Activated CD8-positive, alpha-beta memory T cell treated with anti-CD3 and anti-CD28 coated beads, Interleukin-2, amount 50 U/mL, for 24 hours (primary cell): ENCODE measurements around the gene ILF2.
"Not testable (repeated sequence)": the region's sequence is repeated elsewhere in the genome, so short reads cannot be mapped to it uniquely, and the experiment has no call there.

Experiments used
- DNase-seq: peaks from one replicate; pipeline ENCODE4 v3.0.0-alpha.2; 2020; ENCODE audit errors: extremely low read depth

ILF2 gene

DNA sequence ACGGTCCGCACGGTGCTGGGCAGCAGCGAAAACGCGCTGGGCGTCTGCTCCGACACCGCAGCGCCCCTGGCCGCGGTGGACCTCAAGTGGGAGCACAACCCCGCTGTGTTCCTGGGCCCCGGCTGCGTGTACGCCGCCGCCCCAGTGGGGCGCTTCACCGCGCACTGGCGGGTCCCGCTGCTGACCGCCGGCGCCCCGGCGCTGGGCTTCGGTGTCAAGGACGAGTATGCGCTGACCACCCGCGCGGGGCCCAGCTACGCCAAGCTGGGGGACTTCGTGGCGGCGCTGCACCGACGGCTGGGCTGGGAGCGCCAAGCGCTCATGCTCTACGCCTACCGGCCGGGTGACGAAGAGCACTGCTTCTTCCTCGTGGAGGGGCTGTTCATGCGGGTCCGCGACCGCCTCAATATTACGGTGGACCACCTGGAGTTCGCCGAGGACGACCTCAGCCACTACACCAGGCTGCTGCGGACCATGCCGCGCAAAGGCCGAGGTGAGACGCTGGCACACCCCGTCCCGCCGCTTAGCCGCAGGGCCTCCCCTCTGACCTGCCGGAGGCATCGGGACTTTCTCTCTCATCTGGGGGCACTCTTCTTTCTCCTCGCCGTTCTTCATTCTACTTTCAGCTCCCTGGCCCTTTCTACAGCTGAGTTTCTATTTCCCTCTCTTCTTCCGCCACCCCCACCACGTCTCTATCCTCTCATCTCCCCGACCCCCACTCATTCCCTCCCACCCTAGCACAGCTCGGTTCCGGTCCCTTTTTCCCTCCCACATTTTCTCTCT is 8.7 kb upstream of the ILF2 start:
- DNase-seq: no peak

DNA sequence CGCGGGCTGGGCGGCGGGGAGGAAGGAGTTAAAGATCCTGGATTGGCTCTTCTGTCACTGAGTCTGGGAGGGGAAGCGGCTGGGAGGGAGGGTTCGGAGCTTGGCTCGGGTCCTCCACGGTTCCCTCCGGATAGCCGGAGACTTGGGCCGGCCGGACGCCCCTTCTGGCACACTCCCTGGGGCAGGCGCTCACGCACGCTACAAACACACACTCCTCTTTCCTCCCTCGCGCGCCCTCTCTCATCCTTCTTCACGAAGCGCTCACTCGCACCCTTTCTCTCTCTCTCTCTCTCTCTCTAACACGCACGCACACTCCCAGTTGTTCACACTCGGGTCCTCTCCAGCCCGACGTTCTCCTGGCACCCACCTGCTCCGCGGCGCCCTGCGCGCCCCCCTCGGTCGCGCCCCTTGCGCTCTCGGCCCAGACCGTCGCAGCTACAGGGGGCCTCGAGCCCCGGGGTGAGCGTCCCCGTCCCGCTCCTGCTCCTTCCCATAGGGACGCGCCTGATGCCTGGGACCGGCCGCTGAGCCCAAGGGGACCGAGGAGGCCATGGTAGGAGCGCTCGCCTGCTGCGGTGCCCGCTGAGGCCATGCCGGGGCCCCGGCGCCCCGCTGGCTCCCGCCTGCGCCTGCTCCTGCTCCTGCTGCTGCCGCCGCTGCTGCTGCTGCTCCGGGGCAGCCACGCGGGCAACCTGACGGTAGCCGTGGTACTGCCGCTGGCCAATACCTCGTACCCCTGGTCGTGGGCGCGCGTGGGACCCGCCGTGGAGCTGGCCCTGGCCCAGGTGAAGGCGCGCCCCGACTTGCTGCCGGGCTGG is 7.9 kb upstream of the ILF2 start, which contains the start of gene NPR1:
Gene NPR1, plus strand, starts transcription at position 170 of the 818 bp plus-strand sequence. Its CDS starts 421 bp downstream, at position 591.
- no peak for DNase-seq

DNA sequence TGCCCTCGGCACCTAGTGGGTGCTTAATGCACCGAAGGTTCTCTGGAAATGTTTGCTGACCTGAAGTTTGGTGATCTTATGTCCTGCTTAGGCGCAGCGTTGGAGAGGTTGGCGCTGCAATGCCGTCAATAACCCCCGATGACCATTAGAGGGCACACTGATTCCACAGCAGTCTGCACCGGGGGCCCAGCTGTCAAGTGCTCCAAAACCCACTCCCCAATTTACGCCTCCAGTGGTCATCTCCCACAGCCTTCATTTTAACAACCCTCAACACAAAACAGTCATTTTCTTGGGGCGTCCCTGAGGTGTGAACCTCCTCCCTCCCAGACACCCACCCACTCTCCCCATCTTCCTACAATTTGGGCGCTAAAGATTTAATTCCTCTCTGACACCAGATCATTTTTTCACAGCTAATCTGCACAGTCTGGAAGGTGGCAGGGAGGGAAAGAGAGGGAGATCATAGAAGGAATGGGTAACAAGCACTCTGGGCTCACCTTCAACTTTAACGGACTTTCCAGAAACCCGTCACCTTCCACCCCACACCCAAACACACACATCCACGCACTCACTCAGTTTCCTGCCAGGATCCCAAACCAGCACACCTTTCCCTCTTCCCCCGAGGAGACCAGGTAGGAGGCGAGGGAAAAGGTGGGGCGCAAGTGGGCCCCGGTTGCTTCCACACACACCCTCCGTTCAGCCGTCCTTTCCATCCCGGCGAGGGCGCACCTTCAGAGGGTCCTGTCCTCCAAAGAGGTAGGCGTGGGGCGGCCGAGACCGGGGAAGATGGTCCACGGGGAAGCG is 7.1 kb upstream of the ILF2 start:
- DNase-seq: no peak

DNA sequence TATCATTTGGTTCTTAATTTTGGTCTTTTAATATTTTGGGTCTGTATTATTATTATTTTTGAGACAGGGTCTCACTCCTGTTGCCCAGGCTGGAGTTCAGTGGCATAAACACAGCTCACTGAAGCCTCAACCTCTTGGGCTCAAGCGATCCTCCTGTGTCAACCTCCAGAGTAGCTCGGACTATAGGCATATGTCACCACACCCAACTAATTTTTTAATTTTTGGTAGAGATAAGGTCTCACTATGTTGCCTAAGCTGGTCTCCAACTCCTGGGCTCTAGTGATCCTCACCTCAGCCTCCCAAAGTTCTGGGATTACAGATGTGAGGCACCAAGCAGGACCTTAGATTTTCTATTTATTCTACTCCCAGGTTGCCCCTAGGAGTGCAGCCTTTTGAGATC is 2.7 kb upstream of the ILF2 start:
- no peak for DNase-seq

DNA sequence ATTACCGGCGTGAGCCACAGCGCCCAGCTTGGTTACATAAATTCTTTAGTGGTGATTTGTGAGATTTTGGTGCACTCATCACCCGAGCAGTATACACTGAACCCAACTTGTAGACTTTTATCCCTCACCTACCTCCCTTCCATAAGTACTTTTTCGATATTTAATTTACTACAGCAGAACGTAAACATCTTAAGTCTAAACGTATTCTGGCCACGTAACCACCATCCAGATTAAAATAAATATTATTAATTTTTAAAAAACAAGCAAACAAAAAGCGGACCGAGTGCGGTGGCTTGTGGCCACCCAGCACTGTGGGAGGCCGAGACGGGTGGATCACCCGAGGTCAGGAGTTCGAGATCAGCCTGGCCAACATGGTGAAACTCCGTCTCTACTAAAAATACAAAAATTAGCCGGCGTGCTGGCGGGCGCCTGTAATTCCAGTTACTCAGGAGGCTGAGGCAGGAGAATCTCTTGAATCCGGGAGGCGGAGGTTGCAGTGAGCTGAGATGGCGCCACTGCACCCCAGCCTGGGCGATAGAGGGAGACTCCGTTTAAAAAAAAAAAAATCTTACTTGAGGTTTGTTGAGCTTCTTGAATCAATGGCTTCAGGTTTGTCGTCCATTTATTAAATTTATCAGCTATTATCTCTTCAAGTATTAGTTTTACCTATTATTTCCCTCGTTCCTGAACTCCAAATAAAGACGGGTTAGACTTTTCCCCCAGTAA is 998 bp upstream of the ILF2 start:
- not testable (repeated sequence) for DNase-seq

DNA sequence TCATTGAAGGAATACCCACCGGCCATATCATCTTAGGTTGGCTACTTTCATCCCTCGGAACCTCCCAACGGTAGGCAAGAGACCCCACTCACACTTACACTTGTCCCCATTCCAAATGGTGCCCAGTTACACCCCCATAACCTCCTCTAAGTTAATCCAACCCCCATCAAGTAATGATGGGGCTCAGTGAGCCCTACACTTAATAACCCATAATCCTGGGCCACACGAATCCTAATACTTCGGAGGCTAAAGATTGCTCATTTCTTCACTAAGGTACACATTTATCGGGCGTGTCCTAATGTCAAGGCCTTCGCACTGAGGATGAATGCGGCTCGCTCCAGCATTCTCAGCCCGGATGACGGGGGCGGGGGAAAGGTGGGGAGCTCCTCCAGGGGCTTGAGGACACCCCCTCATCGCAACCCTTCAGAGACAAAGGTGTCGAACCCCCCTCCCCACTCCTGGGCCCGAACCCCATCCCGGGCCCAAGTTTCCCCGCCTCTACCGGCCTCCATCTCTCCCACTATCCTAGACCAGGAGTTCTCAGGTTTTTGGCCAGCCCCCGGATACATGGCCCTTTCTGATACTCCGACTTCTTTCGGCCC is 435 bp downstream of the ILF2 start:
- DNase-seq: no peak

DNA sequence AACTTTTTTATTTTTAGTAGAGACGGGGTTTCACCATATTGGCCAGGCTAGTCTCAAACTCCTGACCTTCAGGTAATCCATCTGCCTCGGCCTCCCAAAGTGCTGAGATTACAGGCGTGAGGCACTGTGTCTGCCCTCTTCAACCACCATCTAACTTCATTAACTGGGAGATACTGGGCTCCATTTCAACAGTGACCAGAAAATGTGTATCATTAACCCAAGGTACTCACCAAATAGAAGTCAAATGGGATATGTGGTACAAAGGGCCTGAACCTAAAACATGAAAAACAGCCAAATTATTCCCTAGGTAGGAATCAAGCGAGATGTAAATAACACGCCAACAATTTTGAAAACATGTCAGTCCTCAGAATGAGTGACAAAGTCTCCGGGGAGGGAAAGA is 1.2 kb downstream of the ILF2 start:
- DNase-seq: no peak

DNA sequence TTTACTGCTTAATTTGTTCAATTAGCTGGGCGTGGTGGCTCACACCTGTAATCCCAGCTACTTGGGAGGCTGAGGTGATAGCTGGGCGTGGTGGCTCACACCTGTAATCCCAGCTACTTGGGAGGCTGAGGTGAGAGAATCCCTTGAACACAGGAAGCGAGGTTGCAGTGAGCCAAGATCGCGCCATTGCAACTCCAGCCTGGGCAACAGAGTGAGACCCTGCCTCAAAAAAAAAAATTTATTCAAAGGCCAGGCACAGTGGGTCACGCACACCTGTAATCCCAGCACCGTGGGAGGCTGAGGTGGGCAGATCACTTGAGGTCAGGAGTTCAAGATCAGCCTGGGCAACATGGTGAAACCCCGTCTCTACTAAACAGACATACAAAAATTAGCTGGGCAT is 2.1 kb downstream of the ILF2 start:
- DNase-seq: not testable (repeated sequence)

DNA sequence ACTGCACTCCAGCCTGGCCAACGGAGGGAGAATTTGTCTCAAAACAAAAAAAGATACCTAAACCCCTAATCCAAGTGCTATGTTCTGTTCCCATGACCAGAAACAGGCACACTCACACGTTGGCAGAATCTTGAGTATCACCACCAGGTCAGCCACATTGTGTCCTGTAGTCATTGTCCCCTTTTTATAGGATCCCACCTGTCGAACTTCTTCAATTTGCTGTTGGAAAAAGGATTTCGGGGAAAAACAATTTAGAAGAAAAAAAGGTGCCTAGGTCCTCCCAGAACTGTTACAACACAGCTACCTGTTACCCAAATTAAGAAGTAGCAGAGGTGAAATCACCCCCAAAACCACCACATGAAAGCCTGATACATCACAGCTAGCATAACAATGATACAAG is 3.4 kb downstream of the ILF2 start:
- DNase-seq: no peak

DNA sequence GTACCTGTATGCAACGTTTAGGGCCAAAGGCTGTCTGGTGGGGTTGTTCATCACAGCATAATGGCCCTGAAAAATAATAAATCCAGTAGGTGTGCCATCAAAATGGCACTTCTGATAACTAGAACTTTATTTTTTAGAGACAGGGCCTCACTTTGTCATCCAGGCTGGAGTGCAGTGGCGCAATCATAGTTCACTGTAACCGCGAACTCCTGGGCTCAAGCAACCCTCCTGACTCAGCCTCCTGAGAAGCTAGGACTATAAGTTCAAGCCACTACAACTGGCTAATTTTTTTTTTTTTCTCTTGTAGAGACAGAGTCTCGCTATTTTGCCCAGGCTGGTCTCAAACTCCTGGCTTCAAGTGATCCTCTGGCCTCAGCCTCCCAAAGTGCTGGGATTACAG is 7.6 kb downstream of the ILF2 start:
- DNase-seq: no peak

DNA sequence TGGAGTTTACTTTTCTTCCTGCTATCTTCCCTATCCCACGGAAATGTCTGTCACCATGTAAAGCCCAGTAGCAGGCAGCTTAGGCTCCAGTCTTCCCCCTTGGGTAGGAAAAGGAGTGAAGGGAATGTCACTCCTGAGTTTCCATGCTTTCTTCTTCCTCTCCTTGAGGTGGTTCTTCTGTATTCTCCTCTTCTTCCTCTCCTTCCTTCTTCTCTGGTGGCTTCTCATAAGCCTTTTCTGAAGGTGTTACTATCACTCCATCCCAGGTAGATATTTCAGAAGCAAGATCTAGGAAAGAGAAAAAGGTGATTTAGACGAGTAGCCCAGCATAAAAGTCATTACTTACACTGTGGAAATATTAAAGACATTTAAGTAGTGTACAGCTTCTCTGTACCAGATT is 8.5 kb downstream of the ILF2 start:
- DNase-seq: no peak

DNA sequence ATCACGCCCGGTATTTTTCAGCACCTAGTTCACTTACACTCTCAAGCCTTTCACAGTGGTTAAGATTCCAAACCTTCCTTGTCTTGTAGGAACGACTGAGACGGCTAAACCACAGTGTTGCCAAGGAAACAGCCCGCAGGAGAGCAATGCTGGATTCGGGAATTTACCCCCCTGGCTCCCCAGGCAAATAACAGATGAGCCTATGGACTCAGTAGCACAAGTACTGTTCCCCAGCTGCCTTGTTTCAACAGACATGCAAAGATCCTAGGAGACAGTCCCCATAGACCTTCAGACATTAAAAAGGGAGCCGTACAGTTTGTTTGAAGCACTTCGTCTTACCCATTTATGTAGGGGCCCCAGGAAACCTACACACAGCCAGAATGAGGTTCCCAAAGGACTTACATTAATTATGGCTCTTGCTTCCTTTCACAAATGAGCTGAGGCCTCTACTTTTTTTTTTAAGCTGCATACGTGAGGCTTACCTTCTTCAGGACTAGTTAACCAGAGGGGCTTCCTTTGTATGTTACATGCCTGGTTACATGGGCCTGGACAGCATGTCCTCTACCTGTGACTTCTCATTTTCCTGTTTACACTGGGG is 9.6 kb downstream of the ILF2 start:
- no peak for DNase-seq

DNA sequence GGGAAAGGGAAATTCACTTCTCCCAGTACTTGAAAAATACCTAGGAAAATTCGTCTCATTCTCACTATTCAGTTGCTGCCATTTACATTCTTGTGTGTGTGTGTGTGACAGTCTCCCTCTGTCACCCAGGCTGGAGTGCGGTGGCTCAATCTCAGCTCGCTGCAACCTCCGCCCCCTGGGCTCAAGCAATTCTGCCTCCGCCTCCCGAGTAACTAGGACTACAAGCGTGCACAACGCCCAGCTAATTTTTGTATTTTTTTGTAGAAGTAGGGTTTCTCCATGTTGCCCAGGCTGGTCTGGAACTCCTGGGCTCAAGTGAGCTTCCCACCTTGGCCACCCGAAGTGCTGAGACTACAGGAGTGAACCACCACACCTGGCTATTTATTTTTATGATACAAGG is 11.1 kb downstream of the ILF2 start:
- DNase-seq: no peak

DNA sequence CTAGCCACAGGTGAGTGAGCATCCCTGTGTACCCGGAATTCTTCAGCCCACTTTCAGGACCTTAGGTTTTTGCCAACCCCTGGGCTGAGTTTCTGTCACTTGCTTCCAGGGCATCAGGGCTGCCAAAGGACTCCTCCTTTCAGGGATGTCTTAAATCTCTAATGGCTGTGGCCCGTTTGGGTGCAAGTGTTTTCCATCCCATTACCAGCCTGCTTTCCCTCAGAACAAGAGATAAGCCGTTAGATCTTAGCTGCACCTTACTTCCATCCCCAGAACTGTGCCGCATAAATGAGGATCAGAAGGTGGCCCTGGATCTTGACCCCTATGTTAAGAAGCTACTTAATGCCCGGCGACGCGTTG is 11.6 kb downstream of the ILF2 start:
- no peak for DNase-seq

DNA sequence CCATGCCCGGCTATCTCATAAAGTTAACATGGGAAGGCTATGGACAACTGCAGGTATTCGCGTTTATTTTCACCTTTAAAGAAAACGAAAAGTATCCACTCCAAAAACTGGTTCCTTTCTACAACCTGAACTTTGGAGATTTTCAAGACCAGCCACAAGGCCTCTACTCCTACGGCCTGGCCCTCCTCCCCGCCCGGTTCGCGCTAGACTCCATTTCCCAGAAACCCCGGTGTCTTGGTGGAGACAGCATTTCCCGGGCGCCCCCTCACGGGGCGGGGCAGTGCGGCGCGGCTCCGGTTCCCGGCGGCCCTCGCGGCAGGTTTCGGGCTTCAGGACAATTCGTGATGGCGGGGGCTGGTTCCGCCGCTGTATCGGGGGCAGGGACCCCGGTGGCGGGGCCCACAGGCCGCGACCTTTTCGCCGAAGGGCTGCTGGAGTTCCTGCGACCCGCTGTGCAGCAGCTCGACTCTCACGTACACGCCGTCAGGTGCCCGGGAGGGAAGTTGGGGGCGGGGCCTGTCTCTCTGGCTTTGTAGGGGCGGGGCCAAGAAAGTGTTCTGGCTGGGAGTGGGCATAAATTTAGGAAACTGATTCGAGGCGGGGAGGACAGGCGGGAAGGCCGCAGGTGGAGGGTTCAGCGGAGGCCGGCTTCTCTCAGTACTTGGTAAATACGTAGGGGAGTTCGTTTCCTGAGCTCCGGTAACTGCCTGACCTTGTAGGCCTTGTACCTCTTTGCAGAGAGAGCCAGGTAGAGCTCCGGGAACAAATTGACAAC is 12.2 kb downstream of the ILF2 start, which contains the start of gene SNAPIN:
Gene SNAPIN, plus strand, starts transcription at position 304 of the 775 bp plus-strand sequence. Its CDS starts 41 bp downstream, at position 345.
- DNase-seq: peak; percentile 80

DNA sequence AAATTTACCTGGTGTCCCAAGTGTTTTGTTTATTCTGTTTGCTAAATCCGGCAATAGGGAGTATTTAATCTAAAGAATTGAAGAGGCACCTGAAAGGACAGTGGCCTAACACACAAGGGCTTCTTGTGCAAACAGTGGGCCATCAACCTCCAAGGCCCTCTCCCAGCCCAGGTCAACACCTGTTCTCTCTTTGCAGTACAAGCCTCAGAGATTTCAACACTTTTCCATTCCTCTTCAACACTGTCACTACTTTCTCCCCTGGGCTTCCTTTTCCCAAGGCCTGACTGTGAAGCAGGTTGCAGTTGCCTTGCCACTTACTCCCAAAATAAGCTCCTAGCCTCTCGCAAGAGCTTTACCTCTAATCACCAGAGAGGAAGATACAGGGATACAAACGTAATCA is 15.5 kb downstream of the ILF2 start:
- DNase-seq: no peak

DNA sequence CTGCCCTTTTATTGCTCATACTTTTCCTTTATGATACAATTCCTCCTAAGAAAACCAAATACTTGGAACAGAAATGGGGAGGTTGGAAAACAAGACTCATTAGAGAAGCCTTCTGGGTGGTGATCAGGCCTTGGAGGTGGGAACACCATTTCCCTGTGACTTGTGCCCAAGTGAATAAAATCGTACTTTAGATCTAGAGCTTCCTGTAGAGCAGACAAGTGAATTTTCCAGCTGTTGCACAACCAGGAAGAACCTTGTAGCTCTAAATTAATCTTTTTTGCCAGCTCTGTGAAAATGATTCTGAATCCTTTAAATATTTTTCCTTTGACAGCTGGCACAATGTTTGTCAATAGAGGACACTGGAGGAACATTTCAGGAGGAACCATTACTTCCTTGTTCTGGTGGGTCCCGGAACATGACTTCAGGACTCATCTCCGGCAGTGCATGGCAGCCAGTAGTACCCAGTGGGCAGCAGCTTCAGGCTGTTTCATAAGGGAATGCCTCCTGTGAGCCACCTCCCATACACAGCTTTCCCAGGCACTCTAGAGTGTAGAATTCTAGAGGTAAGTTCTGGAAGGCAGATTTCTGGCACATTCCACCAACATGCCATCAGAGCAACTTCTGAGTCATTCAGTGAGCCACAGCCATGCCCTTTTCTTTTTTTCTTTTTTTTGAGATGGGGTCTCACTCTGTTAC is 17.8 kb downstream of the ILF2 start:
- no peak for DNase-seq

DNA sequence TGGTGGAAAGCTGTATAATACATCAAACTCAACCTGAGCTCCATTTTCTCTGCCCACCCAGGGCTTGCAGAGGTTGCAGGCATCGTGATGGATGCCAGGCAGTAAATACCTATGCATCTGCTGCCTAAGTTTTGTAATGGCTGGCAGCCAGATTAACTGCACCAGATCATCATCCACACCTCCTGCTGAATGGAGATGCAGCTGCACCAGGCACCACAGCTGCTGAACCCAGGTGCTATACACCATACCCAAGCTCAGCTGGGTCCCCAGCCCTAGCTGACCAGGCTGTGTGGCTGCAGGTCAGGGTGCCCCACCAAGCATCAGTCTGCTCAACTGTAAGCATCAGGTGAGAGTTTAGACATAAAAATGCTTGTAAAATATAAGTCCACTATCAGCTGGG is 19.0 kb downstream of the ILF2 start:
- no peak for DNase-seq

DNA sequence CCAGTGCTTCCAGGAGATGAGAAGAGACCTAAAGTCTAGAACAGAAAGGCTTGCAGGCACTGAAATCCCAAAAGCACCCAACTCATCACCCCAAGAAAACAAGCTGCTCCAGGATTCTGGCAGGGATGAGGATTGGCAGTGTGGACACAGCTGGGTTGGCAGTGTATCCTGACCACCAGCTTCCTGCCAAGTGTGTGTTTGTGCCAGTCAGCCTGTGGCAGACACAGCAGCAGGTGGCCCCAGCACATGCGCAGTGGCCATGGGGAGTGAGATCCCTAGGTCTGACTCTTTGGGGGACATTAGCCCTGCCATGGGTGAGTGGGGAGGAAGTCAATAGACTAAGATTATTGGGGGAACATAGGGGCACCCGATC is 20.9 kb downstream of the ILF2 start:
- DNase-seq: no peak
